GM18526 (cell line): ENCODE results near the gene AP3S2.

Experiments
- POLR2A ChIP-seq: IDR thresholded peaks from 3 replicates; pipeline ENCODE4 v1.6.1; 2011; ENCODE audit not compliant: insufficient read length; ENCODE audit errors: extremely low read depth

Gene AP3S2

DNA sequence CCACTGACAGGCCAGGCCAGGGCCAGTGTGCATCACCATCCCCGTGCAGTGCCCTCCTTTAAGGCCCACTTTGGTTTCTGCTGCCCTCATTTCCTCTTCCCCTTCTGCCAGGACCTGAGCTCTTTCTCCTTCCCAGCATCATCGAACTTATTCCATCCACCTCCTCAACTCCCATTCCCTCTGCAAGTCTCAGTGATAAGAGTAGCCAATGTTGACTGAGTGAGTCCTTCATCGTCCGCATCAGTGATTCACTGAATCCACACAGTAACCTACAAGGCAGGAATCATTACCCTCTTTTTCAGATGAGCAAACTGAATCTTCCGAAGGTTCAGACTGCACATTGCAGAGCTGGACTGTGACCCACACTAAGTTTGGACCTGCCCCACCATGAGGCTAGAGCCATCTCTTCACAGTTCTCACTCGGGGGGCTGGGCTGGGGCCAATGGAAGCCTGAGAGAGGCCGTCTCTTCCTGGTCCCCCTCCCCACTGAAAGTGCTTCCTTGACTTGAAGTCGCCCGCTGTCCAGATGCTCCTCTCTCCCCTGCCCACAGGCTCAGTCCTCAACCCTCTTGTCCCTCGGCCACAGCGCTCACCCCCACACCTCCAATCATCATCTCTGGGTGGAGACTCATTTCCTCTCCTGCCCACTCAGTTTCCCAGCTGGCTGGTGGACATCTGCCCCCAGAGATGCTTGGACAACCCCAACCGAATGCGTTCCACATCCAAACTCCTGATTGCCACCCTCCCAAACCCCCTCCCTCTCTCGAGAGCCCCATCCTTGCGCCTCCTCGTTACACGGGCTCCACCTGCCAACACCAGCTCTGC lies 64.0 kb downstream of the AP3S2 start:
- TF ChIP-seq POLR2A = no peak

DNA sequence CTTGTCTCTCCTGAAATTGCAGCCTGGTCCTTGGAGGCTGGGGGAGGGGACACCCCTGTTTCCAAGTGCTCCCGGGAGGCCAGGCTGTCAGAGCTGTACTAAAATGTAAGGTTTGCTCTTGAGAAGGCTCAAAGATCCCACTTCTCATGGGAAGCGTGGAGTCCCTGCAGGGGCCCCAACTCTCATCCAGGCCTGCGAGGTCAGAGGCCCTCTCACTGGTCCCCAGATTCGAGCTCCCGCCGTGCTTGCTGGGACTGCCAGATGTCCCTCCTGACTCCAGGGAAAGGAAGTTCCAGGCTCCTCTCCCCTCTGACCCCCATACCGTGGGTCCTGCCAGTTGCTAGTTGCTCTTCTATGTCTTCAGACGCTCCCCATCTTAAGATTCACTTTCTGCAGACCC lies 64.6 kb downstream of the AP3S2 start:
- TF ChIP-seq POLR2A = no peak

GRCh38 chr15:89828281-89829145 lies 65.3 kb downstream of the AP3S2 start:
- no peak for TF ChIP-seq POLR2A

GRCh38 chr15:89827829-89828228 lies 66.0 kb downstream of the AP3S2 start:
- no peak for TF ChIP-seq POLR2A

- TF ChIP-seq POLR2A = no peak
These were observed 66.8 kb downstream of the AP3S2 start for GRCh38 chr15:89826671-89827655.

- no peak for TF ChIP-seq POLR2A
These were observed 68.4 kb downstream of the AP3S2 start for GRCh38 chr15:89825271-89825940.

GRCh38 chr15:89824607-89824867 lies 69.3 kb downstream of the AP3S2 start:
- TF ChIP-seq POLR2A = no peak

- no peak for TF ChIP-seq POLR2A
These were observed 69.8 kb downstream of the AP3S2 start for GRCh38 chr15:89823836-89824606.

DNA sequence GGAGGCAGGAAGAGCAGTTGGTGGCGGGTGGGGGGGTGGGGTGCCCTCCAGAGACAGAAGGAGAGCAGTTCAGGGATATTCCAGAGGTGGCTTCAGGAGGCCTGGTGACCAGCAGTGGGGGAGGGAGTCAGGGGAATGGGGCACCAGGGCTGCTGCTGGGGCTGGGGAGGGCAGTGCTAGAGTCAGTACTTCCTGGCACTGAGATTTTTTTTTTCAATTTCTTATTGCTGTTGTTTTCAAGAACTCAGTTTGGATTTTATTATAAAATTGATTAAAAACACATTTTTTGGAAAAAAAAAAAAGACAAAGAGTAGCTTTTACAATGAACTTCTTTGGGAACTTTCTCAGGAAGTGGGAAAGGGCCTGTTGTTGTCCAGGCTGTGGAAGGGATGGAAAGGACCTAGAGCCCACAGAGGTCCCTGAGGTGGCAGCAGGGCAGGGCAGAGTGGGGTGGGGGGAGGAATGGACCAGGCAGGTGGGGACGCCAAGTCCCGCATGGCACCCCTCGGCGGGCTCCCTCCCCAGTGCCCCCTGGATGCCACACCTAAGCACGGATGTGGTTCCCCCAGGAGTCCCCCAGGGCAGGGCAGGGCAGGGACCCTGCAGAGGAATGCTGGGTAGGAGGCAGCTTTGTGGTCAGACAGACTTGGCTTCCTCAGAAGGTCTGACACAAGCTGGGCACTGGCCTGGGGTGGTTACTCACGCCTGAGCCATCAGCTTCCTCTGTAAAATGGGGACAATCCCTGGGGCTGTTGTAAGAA lies 70.7 kb downstream of the AP3S2 start:
- no peak for TF ChIP-seq POLR2A

DNA sequence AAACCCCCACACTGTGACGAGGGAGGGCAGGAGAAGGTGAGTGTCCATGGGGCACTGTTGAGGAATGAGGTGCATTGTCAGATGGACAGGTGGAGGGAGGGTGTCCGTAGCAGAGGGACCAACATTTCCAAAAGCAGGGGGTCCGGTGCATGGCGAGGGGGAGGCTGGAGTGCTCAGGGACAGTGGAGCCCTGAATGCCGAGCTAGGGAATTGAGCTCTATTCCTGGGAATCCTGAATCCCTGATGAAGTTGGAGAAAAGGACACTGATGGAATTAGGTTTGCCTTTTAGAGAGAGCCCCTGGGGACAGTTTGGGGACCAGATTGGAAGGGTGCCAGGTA lies 71.2 kb downstream of the AP3S2 start:
- no peak for TF ChIP-seq POLR2A

DNA sequence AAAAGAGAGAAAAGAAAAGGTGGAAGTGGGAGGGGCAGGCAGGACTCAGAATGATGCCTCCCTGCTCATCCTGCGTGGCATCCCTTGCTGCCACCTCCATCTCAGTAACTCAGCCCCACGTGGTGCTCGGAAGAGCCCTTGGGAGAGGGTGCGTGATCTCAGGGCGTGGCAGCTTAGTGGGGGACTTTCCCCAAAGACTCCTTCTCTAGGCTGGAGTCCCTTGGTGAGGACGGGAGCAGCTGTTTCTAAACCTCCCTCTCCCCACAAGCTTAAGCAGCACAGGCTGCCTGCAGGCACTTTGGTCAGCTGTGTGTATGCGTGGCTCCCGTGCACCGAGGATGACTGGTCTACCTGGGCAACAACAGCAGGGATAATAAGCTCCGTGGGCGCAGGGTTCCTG lies 71.8 kb downstream of the AP3S2 start:
- no peak for TF ChIP-seq POLR2A

- no peak for TF ChIP-seq POLR2A
These were observed 72.9 kb downstream of the AP3S2 start for GRCh38 chr15:89820666-89821611.

DNA sequence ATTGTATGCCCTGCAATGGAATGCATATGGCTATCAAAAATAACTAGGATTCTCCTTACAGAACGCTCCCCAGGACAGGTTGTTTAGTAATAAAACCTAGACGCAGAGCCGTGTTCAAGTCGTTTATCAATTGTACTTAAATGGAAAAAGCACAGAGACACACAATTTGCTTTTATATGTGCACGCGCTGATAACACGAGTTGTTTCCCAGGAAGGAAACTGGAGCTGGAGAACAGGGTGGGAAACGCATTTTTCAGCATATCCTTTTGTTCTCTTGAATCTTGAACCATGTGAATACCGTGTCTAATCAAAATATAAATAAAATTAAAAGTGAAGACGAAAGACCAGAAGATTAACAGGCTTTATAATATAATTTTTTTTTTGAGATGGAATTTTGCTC lies 75.5 kb downstream of the AP3S2 start:
- TF ChIP-seq POLR2A = no peak
